ENCODE data around the gene NEK10.

DNA sequence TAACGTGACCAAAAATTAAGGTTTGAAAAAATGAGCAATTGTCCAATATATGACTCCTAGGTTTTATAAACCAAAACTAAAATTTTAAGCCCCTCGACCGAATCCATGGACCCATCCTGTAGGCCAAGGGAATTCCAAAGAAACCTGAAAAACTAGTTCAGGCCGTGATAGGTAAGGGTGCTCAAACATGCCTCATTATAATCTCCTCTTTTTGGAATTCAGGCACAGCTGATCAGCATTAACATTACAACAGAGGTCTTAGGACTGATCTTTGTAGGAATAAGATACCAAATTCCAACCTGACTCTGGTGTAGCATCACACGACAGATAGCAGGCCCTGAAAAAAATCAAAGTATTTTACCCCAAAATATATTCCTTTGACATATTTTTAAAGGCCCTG lies 155.7 kb downstream of the NEK10 start:
- TF ChIP-seq POLR2A (IDR thresholded peaks at IDR 0.05), result no peak
- TF ChIP-seq, protein P1, sequence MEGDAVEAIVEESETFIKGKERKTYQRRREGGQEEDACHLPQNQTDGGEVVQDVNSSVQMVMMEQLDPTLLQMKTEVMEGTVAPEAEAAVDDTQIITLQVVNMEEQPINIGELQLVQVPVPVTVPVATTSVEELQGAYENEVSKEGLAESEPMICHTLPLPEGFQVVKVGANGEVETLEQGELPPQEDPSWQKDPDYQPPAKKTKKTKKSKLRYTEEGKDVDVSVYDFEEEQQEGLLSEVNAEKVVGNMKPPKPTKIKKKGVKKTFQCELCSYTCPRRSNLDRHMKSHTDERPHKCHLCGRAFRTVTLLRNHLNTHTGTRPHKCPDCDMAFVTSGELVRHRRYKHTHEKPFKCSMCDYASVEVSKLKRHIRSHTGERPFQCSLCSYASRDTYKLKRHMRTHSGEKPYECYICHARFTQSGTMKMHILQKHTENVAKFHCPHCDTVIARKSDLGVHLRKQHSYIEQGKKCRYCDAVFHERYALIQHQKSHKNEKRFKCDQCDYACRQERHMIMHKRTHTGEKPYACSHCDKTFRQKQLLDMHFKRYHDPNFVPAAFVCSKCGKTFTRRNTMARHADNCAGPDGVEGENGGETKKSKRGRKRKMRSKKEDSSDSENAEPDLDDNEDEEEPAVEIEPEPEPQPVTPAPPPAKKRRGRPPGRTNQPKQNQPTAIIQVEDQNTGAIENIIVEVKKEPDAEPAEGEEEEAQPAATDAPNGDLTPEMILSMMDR (IDR thresholded peaks at IDR 0.05), result no peak
